GM12892 (cell line): ENCODE results near the gene GRID1.

Source experiments
- DNase-seq: peaks from one replicate; pipeline ENCODE4 v3.0.0; 2011; ENCODE audit not compliant: insufficient read length
- FAIRE-seq: peaks from 2 replicates; lab custom pipeline; 2011; peaks lifted over from hg19 to GRCh38; lab: Jason Lieb, UNC
- POLR2A ChIP-seq: IDR thresholded peaks from 2 replicates; pipeline ENCODE4 v1.6.1; 2011; ENCODE audit warnings: low read depth, low read length, control low read depth
- POLR2AphosphoS5 ChIP-seq: IDR thresholded peaks from 2 replicates; pipeline ENCODE4 v1.6.1; 2011; ENCODE audit warnings: low read depth, low read length, control low read depth
- TAF1 ChIP-seq: IDR thresholded peaks from 2 replicates; pipeline ENCODE4 v1.6.1; 2011; ENCODE audit warnings: low read depth, mild to moderate bottlenecking, control low read depth, low read length, borderline replicate concordance

Gene GRID1

GRCh38 chr10:85661123-85661522 is 705.5 kb downstream of the GRID1 start:
- FAIRE-seq: no peak
- no peak for TF ChIP-seq POLR2A
- no peak for TF ChIP-seq POLR2AphosphoS5
- no peak for TF ChIP-seq TAF1
- DNase-seq: no peak

- no peak for FAIRE-seq
- no peak for DNase-seq
- TF ChIP-seq POLR2A: no peak
- TF ChIP-seq TAF1: no peak
- TF ChIP-seq POLR2AphosphoS5: no peak
Observed at GRCh38 chr10:85659331-85659730, 707.3 kb downstream of the GRID1 start.

GRCh38 chr10:85658518-85658917 is 708.1 kb downstream of the GRID1 start:
- TF ChIP-seq POLR2A (no peak), POLR2AphosphoS5 (no peak), TAF1 (no peak)
- no peak for DNase-seq
- no peak for FAIRE-seq

DNA sequence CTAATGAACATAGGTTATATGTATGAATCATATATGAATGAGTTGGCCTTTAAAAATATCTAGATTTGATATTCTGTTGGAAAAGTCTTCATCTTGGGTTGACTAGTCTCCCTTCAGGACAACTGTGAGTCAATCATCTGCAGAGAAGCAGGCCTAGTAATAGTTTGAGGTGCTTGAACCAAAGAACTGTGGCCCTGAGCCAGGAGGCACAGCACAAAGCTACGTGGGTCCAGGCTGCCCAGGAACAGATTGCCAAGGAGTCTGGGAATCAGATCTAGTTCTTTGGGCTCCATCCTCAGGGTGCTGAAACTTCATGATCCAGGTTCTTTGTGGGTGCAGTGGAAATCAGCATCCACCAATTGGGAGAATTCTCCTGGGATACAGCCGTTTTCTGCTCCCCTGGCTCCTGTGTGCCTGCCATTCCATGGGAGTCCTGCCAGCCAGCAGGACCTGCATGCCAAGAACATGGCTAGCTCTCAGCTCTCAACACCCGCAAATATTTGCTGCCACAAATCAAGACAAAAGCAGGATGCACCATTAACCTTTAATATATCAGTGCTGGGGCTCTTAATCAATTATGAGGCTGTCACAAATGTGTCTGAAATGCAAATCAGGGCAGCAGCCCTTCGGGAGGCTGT is 709.0 kb downstream of the GRID1 start:
- TF ChIP-seq TAF1 (no peak), POLR2AphosphoS5 (no peak), POLR2A (no peak)
- DNase-seq: no peak
- FAIRE-seq: no peak

- no peak for FAIRE-seq
- no peak for DNase-seq
- TF ChIP-seq POLR2AphosphoS5 (no peak), POLR2A (no peak), TAF1 (no peak)
Observed at GRCh38 chr10:85655411-85655810, 711.2 kb downstream of the GRID1 start.

GRCh38 chr10:85651497-85651882 is 715.1 kb downstream of the GRID1 start:
- no peak for FAIRE-seq
- DNase-seq: no peak
- TF ChIP-seq TAF1 (no peak), POLR2A (no peak), POLR2AphosphoS5 (no peak)

- TF ChIP-seq POLR2A: no peak
- TF ChIP-seq POLR2AphosphoS5: no peak
- TF ChIP-seq TAF1: no peak
- FAIRE-seq: no peak
Observed at GRCh38 chr10:85650791-85651496, 715.7 kb downstream of the GRID1 start.

DNA sequence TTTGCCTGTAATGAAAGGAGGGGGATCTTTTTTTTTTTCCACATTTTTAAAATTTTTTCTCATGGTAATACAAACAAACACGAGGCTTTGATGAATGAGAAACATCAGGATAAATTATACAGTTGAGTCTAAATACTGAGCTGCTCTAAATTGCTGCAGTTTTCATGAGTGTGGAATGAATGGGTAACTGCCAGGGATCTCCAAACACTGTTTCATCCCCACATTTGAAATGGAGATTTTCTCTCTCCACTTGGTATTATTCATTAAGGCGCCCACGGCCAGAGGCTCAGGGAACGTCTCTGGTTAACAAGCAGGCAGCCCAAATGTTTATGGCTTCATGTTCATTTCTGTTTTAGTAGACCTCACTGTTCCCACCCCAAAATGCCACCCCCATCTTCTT is 717.1 kb downstream of the GRID1 start:
- no peak for TF ChIP-seq POLR2A
- no peak for TF ChIP-seq POLR2AphosphoS5
- TF ChIP-seq TAF1: no peak
- no peak for DNase-seq
- no peak for FAIRE-seq

More at GRCh38 chr10:85650791-85651496, 715.7 kb downstream of the GRID1 start:
- no peak for DNase-seq

GRCh38 chr10:85648279-85648754 is 718.3 kb downstream of the GRID1 start:
- TF ChIP-seq POLR2AphosphoS5 (no peak), POLR2A (no peak), TAF1 (no peak)
- DNase-seq (no peak), FAIRE-seq (no peak)

DNA sequence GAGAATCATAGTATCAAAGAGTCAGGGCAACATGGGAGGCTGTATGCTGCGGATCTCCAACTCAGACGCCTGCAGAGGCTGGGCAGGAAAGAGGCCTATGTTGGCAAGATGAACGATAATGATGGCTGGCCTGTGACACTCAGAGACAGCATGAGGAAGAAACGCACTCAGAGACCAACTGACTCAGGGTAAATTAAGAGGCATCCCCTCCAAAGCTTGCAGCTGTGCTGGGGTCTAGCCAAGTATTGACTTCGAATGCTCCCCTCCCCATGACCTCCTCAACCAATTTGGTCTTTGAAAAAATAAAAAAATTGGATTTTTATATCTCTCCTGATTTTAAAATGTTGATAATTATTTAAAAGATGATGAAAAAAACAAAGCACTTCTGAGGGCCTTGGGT is 718.9 kb downstream of the GRID1 start:
- DNase-seq (no peak), FAIRE-seq (no peak)
- TF ChIP-seq TAF1: no peak

DNA sequence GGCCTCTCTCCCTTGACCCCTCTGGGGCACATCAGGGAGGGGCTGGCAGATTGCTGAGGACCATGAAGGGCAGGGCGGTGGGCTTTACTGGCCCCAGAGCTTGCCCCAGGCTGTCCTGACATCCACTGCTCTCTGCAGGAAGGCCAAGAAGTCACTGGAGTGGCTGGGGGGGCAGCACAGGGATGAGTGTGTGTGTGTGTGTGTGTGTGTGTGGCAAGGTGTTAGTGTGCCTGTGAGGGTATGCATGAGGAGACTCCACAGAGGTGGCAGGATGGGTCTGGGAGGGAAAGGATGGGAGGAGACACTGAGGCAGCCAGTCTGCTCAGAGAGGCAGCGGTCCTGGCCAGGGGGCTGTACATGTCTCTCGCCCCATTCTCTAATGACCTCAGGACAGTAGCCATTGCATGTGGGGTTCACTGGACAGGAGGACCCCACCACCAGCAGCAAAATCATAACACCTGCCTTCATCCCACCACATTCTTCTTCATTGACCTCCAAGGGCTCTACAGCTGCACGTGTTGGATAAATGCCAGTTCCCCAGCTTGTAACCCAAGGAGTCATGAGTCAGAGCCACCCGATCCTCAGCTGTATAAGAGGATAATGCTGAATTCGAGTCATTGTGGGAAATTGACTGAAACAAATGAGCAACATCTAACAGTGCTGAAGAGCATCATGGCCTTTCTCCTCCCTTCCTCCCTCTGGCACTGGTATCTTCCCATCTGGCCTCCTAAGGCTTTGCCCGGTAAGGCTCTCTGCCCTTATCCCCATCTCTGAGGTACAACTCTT is 720.5 kb downstream of the GRID1 start:
- TF ChIP-seq POLR2A: no peak
- TF ChIP-seq POLR2AphosphoS5: no peak
- no peak for TF ChIP-seq TAF1
- DNase-seq: no peak
- FAIRE-seq: no peak
